BJ (cell line): Measurements from ENCODE around the gene SAMD10. TPM values are rescaled to one million over a fixed set of nuclear protein-coding genes. Genes with fewer than 3 reads are reported as not detected.

ENCODE experiments used
- CTCF ChIA-PET: fragments of 350-600 bp; formaldehyde crosslinking; extraction: SDS; loops from one replicate; lab custom pipeline; 2021; ENCODE audit warnings: antibody characterized with exemption, inconsistent platforms; lab: Yijun Ruan, JAX
- POLR2A ChIA-PET: fragments of 300-600 bp; sonication (Branson Sonifier 250); formaldehyde crosslinking; extraction: SDS; loops from one replicate; lab custom pipeline; 2021; ENCODE audit warnings: antibody characterized with exemption; lab: Charles Lee
- DNase-seq: peaks from one replicate; pipeline ENCODE4 v3.0.0-alpha.2; 2011; ENCODE audit warnings: low read depth
- H3K27me3 ChIP-seq: 2 replicates; pipeline ENCODE4 v1.6.0; 2011; ENCODE audit warnings: low read length; ENCODE audit not compliant: control insufficient read depth, insufficient read depth
- H3K36me3 ChIP-seq: 2 replicates; pipeline ENCODE4 v1.5.1; 2011; ENCODE audit warnings: low read length; ENCODE audit not compliant: control insufficient read depth, insufficient read depth
- H3K4me3 ChIP-seq: 2 replicates; pipeline ENCODE4 v1.5.1; 2011; ENCODE audit warnings: low read depth, mild to moderate bottlenecking, control low read depth, low read length
- CTCF ChIP-seq: IDR thresholded peaks from 2 replicates; pipeline ENCODE4 v1.5.1; 2011; ENCODE audit warnings: low read depth, mild to moderate bottlenecking, control low read depth, inconsistent platforms, low read length, moderate library complexity; ENCODE audit not compliant: insufficient read depth
- polyA minus RNA-seq: library from RNA; depleted of rRNA, polyadenylated mRNA; stranded (reverse); fragments of >200 nt; gene quantifications from 2 replicates; pipeline ENCODE4 v1.2.3, GENCODE V29; 2011; rRNA and poly(A)+ RNA removed
- polyA plus RNA-seq: library from polyadenylated mRNA; depleted of rRNA; stranded (reverse); fragments of >200 nt; gene quantifications from 2 replicates; pipeline ENCODE4 v1.2.3, GENCODE V29; 2011; rRNA removed

SAMD10 gene
- polyA plus RNA-seq = 0.88 and 1.4 TPM in 2 replicates
- polyA minus RNA-seq = 0.21 and 0.71 TPM in 2 replicates

DNA sequence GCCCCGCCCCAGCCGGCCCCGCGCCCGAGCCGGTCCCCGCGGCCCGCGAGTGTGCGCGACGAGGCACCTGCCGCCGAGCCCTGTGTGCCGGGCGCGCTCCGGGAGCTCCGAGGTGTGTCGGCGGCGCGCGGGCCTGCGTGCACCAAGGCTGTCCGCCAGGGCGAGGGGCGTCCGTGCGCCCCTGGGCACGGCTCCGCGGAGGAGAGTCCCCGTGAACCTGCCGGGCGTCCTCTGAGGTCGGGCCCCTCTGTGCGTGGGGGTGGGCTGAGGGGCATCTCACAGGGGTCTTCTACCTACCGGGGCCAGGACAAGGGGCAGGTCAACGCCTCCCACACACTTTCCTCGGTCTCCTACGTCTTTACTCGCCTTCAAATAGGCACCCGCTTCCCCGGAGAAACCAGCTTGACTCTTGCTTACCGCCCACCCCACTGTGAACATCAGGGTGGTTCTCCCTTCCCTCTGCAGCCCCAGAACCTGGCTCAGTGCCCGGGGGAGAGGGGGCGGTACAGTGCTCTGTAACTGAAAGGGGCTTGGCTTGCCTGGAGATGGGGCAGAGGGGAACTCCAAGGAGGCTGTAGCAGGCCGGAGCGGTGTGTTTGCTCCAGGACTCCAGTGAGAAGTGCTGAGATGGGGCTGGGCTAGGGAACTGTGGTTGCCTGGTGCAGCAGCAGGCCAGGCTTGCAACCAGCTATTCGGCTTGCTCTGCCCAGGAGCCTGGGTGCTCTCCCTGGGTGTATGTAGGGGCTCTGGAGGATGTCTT is at the start of gene SAMD10:
Gene SAMD10, minus strand, starts transcription at position 86 of the 760 bp plus-strand sequence. CDS start 175 bp downstream, outside the sequence.
- no peak for TF ChIP-seq CTCF

DNA sequence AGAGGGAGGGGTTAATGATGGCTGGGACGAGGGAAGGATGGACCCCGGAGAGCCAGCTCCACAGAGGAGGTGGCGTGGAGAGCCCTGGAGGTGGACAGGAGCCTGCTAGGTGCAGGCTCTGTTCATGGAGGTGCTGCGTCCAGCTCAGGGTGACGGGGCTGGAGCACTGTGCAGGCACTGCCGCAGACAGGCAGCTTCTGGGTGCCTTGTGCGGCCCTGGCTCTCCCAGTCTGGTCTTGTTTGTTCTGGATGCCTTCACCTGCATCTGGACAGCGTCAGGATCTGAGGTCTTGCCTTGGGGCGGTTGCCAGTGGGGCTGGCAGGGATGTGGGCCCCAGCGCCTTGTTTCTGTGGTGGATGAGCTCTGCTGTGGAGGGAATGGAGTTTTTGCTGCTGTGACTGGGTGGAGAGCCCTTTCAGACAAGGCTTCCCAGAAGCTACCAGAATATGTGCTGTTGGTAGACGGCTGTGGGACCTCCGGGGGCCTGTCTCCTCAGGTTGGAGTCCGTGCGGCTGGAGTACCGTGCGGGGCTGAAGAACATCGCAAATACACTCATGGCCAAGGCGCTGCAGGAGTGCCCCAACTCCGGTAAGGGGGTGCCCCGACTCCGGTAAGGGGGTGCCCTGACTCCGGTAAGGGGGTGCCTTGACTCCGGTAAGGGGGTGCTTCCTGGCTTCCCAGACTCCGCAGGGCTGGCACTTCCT is 48.7 kb upstream of the SAMD10 start:
- H3K36me3 ChIP-seq = peaks cover 56% of the 10 kb centered on the region
- TF ChIP-seq CTCF = no peak
- H3K27me3 ChIP-seq = no peaks in the 10 kb centered on the region
- no peak for DNase-seq
- ChIA-PET CTCF (interaction anchor here (1.1 to 2.8 kb wide), 3 partner anchors 10 to 32 kb away, joined by 3 to 11 read pairs (median 3); no protein-coding TSS in a partner anchor), POLR2A (no interaction called here)
- no peak overlapping the region for H3K4me3 ChIP-seq

More for the DNA sequence above, at the start of gene SAMD10:
- Histone ChIP-seq H3K27me3 (no peaks in the 10 kb centered on the region), H3K4me3 (peak within 1 kb of the TSS; percentile 55), H3K36me3 (peaks cover 4% of the 10 kb centered on the region; the same call in 1 of the 2 replicates)
- CTCF ChIA-PET = interaction anchor here (0.6 to 2.9 kb wide), 15 partner anchors 14 to 442 kb away, joined by 3 to 20 read pairs (median 5); partner anchors contain the start of gene PTK6
- POLR2A ChIA-PET = no interaction called here
- DNase-seq = no peak

DNA sequence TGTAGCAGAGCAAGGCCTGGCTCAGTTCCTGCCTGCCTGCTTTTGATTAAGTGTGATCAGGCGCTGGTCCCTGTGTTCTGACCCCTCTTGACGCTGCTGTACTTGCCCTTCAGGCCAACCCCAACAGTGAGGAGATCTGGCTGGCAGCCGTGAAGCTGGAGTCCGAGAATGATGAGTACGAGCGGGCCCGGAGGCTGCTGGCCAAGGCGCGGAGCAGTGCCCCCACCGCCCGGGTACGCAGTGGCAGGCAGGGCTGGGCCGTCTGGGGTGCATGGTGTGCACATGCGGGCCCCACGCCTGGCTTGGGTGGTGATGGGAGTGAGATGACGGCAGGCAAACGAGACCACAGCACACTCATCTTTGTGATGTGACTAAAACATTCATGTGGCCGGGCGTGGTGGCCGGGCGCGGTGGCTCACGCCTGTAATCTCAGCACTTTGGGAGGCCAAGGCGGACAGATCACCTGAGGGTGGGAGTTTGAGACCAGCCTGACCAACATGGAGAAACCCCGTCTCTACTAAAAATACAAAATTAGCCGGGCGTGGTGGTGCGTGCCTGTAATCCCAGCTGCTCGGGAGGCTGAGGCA is 46.5 kb upstream of the SAMD10 start:
- CTCF ChIA-PET = interaction anchor here (0.6 kb wide), 1 partner anchor 1645 kb away, joined by 4 read pairs; no protein-coding TSS in a partner anchor
- DNase-seq = no peak
- peaks cover 61% of the 10 kb centered on the region for H3K36me3 ChIP-seq
- POLR2A ChIA-PET = no interaction called here
- no peaks in the 10 kb centered on the region for H3K27me3 ChIP-seq
- TF ChIP-seq CTCF = no peak
- no peak overlapping the region for H3K4me3 ChIP-seq

DNA sequence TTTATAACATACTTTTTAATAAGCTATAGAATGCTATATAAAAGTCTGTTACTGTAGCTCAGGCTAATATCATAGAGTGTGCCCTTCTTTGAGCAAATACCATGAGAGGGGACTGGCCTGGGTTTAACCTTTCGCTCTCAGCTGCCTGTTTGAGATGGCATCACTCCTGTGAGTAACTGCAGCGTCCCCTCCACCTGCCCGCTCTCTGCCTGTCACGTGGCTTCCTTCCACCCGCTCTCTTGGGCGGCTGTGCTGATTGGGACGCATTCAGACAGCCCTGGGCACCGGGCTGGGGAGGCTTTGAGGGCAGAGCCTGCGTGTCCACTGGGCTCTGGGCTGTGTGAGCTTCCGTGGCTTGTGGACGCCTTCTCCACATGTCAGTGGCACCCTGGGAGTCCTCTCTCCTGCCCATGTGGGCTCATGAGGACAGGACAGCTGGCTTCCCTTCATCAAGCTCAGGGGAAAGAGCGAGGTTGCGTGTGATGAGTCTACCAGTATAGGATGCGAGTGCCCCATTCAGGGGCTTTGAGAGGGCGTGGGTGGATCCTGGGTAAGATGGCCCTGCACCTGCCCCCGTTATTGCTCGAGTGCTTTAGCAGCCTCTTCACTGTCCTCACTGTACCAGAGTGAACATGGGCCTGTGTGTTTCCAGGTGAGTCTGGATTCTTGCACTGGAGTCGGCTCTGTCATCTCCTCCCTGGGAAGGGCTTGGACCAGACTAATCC is 45.8 kb upstream of the SAMD10 start:
- no peak for DNase-seq
- POLR2A ChIA-PET = no interaction called here
- no peaks in the 10 kb centered on the region for H3K27me3 ChIP-seq
- peaks cover 61% of the 10 kb centered on the region for H3K36me3 ChIP-seq
- no peak for TF ChIP-seq CTCF
- CTCF ChIA-PET = no interaction called here
- no peak overlapping the region for H3K4me3 ChIP-seq
